ENCODE data around the gene CFH.

The CFH gene

DNA sequence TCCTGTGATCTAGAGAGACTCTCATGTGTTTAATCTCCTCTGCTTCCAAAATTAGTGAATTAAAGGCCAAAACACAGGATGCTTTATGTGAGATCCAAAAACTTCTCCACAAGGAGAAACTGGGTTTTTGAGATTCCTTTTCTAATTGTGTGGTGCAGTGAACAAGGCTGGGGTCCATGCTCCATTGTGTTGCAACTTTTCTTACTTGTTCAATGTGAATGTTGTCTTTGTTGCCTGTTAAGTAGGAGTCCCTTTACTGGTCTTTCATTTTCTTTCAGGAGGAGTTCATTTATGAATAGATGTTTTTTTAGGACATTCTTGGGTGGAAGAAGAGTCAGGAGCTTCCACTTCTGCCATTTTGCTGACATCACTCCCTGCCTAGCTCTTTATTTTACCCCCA, 82.2 kb downstream of the CFH start:
- H3K36me3 ChIP-seq (ENCODE audit: low read length) = no peaks in the 10 kb centered on the region
- H3K9ac ChIP-seq (ENCODE audit: low read length) = no peak overlapping the region
- H3K9me3 ChIP-seq (ENCODE audit: insufficient read depth, low read length) = peaks cover 11% of the 10 kb centered on the region
- TF ChIP-seq, protein P1, sequence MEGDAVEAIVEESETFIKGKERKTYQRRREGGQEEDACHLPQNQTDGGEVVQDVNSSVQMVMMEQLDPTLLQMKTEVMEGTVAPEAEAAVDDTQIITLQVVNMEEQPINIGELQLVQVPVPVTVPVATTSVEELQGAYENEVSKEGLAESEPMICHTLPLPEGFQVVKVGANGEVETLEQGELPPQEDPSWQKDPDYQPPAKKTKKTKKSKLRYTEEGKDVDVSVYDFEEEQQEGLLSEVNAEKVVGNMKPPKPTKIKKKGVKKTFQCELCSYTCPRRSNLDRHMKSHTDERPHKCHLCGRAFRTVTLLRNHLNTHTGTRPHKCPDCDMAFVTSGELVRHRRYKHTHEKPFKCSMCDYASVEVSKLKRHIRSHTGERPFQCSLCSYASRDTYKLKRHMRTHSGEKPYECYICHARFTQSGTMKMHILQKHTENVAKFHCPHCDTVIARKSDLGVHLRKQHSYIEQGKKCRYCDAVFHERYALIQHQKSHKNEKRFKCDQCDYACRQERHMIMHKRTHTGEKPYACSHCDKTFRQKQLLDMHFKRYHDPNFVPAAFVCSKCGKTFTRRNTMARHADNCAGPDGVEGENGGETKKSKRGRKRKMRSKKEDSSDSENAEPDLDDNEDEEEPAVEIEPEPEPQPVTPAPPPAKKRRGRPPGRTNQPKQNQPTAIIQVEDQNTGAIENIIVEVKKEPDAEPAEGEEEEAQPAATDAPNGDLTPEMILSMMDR (IDR thresholded peaks at IDR 0.05; ENCODE audit: insufficient read depth, low read length, poor library complexity, severe bottlenecking) = no peak
- TF ChIP-seq EZH2phosphoT487 (conservative IDR thresholded peaks at IDR 0.05; ENCODE audit: low read length) = no peak
- no peaks in the 10 kb centered on the region for H3K27me3 ChIP-seq (ENCODE audit: low read length)
- H3K9me2 ChIP-seq (replicated peaks; ENCODE audit: insufficient read depth, low read length) = no peaks in the 10 kb centered on the region
- no peaks in the 10 kb centered on the region for H3F3A ChIP-seq (ENCODE audit: insufficient read depth)
- H3K27ac ChIP-seq (ENCODE audit: low read depth, low read length) = no peak overlapping the region
- H3K79me2 ChIP-seq (ENCODE audit: insufficient read depth, low read length) = no peaks in the 10 kb centered on the region
- H4K20me1 ChIP-seq (ENCODE audit: low read depth, low read length) = no peaks in the 10 kb centered on the region
- no peak overlapping the region for H3K4me2 ChIP-seq (ENCODE audit: low read depth, low read length, poor library complexity, severe bottlenecking)
- no peak overlapping the region for H3K4me3 ChIP-seq (ENCODE audit: insufficient read depth, low read length, poor library complexity, severe bottlenecking)
- peak overlapping the region; percentile 49 for H2AFZ ChIP-seq (ENCODE audit: low read depth, low read length, severe bottlenecking)

DNA sequence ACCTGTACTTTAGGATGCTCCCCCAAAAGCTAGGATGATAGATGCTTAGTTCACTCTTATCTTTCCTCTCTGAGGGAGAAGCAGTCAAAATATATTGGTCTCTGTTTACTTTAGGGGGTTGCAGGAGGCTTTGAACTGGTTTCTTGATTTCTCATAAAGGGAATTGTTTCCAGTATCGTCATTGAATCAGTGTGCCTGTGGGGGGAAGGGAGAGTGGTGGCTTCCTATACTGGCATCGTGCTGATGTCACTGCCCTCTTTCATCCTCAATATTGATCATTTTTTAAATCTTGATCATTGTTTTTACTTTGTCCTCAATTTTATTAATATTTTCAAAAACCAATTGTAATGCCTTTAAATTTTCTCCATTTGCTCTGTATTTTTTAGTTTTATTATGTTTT, 82.6 kb downstream of the CFH start:
- Histone ChIP-seq H3K79me2 (ENCODE audit: insufficient read depth, low read length) (no peaks in the 10 kb centered on the region), H3K27me3 (ENCODE audit: low read length) (no peaks in the 10 kb centered on the region), H3F3A (ENCODE audit: insufficient read depth) (no peaks in the 10 kb centered on the region), H3K4me3 (ENCODE audit: insufficient read depth, low read length, poor library complexity, severe bottlenecking) (no peak overlapping the region), H3K9ac (ENCODE audit: low read length) (no peak overlapping the region), H3K4me2 (ENCODE audit: low read depth, low read length, poor library complexity, severe bottlenecking) (no peak overlapping the region), H3K27ac (ENCODE audit: low read depth, low read length) (no peak overlapping the region), H2AFZ (ENCODE audit: low read depth, low read length, severe bottlenecking) (peak overlapping the region; percentile 49), H3K9me3 (ENCODE audit: insufficient read depth, low read length) (peaks cover 15% of the 10 kb centered on the region), H4K20me1 (ENCODE audit: low read depth, low read length) (no peaks in the 10 kb centered on the region), H3K36me3 (ENCODE audit: low read length) (no peaks in the 10 kb centered on the region), H3K9me2 (replicated peaks; ENCODE audit: insufficient read depth, low read length) (no peaks in the 10 kb centered on the region)
- no peak for TF ChIP-seq EZH2phosphoT487 (conservative IDR thresholded peaks at IDR 0.05; ENCODE audit: low read length)
- TF ChIP-seq, protein P1 (IDR thresholded peaks at IDR 0.05; ENCODE audit: insufficient read depth, low read length, poor library complexity, severe bottlenecking) = no peak

DNA sequence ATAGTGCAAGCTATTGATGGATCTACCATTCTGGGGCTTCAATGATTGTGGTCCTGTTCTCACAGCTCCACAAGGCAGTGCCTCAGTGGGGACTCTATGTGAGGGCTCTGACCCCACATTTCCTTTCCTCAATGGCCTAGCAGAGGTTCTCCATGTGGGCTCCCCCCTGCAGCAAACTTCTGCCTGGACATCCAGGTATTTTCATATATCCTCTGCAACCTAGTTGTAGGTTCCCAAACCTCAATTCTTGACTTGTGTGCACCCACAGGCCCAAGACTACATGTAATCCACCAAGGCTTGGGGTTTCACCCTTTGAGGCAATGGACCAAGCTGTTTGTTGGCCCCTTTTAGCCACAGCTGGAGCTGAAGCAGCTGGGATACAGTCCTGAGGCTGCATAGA, 86.9 kb downstream of the CFH start:
- no peak overlapping the region for H3K27ac ChIP-seq (ENCODE audit: low read depth, low read length)
- no peaks in the 10 kb centered on the region for H3K9me2 ChIP-seq (replicated peaks; ENCODE audit: insufficient read depth, low read length)
- H2AFZ ChIP-seq (ENCODE audit: low read depth, low read length, severe bottlenecking) = no peak overlapping the region
- no peak overlapping the region for H3K4me2 ChIP-seq (ENCODE audit: low read depth, low read length, poor library complexity, severe bottlenecking)
- H3K9me3 ChIP-seq (ENCODE audit: insufficient read depth, low read length) = peaks cover 25% of the 10 kb centered on the region
- H3K79me2 ChIP-seq (ENCODE audit: insufficient read depth, low read length) = no peaks in the 10 kb centered on the region
- no peaks in the 10 kb centered on the region for H4K20me1 ChIP-seq (ENCODE audit: low read depth, low read length)
- no peak overlapping the region for H3K4me3 ChIP-seq (ENCODE audit: insufficient read depth, low read length, poor library complexity, severe bottlenecking)
- H3K27me3 ChIP-seq (ENCODE audit: low read length) = no peaks in the 10 kb centered on the region
- no peaks in the 10 kb centered on the region for H3F3A ChIP-seq (ENCODE audit: insufficient read depth)
- TF ChIP-seq, protein P1 (IDR thresholded peaks at IDR 0.05; ENCODE audit: insufficient read depth, low read length, poor library complexity, severe bottlenecking) = no peak
- TF ChIP-seq EZH2phosphoT487 (conservative IDR thresholded peaks at IDR 0.05; ENCODE audit: low read length) = no peak
- 0 out of 2 replicates have a peak, but pooled peaks cover 3% of the 10 kb centered on the region for H3K36me3 ChIP-seq (ENCODE audit: low read length)
- H3K9ac ChIP-seq (ENCODE audit: low read length) = no peak overlapping the region
